Measurements from ENCODE around the gene SERPINI2. TPM values are rescaled to one million over a fixed set of nuclear protein-coding genes. Genes with fewer than 3 reads are reported as not detected.

Gene SERPINI2, protein sequence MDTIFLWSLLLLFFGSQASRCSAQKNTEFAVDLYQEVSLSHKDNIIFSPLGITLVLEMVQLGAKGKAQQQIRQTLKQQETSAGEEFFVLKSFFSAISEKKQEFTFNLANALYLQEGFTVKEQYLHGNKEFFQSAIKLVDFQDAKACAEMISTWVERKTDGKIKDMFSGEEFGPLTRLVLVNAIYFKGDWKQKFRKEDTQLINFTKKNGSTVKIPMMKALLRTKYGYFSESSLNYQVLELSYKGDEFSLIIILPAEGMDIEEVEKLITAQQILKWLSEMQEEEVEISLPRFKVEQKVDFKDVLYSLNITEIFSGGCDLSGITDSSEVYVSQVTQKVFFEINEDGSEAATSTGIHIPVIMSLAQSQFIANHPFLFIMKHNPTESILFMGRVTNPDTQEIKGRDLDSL
- not detected in 2 replicates for total RNA-seq (2012; rRNA removed)

DNA sequence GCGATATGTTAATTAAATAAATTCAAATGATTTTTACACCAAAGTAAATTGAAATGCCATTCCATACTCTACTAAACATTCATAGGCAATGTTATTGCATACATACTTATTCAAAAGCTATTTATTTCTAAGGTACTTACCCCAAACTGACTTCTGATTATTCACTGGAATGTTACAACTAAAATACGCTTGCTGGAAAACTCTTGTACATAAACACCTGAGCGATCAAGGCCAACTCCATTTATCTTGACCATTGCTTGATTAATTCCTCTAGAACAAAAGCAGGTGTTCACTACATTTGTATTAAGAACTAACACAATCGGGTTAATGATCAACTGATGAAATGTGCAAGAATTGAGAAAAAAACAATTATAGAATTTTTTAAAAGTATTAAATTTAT lies at the start of gene SERPINI2:
TSS of gene SERPINI2 (minus strand) at position 180 of the 400 bp plus-strand sequence. CDS start 2,208 bp downstream, outside the sequence.
- Histone ChIP-seq H3K4me1 (ENCODE audit: control insufficient read depth, insufficient read depth, low read length) (no peaks in the 10 kb centered on the region), H3K4me2 (ENCODE audit: low read length) (no peak within 1 kb of the TSS), H3K4me3 (ENCODE audit: low read length) (no peak within 1 kb of the TSS)

DNA sequence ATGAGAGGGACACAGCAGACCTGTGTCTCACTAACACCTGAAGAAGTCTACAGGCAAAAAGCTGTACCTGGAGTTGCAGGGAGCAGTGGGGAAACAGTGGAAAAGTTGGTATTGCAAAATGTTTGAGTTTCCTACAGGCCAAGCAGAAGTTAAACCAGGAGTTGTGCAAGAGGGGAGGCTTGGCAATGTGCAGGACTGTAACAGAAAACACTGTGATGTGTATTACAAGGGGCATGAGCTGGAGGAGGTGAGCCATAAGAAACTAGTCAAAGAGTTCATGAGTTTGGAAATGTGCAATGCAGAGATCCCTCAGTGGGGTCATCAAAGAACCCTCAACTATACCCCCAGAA lies 47.1 kb upstream of the SERPINI2 start:
- Histone ChIP-seq H3K27me3 (ENCODE audit: control insufficient read depth, insufficient read depth, low read length) (no peaks in the 10 kb centered on the region), H3K4me1 (ENCODE audit: control insufficient read depth, insufficient read depth, low read length) (no peaks in the 10 kb centered on the region), H3K4me3 (ENCODE audit: low read length) (no peak overlapping the region), H3K9me3 (replicated peaks; ENCODE audit: low read length) (no peaks in the 10 kb centered on the region), H3K9ac (ENCODE audit: low read depth, low read length) (no peak overlapping the region), H3K4me2 (ENCODE audit: low read length) (no peak overlapping the region), H3K36me3 (ENCODE audit: insufficient read depth, low read length) (no peaks in the 10 kb centered on the region)

More for the DNA sequence above, at the start of gene SERPINI2:
- Histone ChIP-seq H3K36me3 (ENCODE audit: insufficient read depth, low read length) (no peaks in the 10 kb centered on the region), H3K9ac (ENCODE audit: low read depth, low read length) (no peak within 1 kb of the TSS), H3K9me3 (replicated peaks; ENCODE audit: low read length) (no peaks in the 10 kb centered on the region), H3K27me3 (ENCODE audit: control insufficient read depth, insufficient read depth, low read length) (no peaks in the 10 kb centered on the region)

DNA sequence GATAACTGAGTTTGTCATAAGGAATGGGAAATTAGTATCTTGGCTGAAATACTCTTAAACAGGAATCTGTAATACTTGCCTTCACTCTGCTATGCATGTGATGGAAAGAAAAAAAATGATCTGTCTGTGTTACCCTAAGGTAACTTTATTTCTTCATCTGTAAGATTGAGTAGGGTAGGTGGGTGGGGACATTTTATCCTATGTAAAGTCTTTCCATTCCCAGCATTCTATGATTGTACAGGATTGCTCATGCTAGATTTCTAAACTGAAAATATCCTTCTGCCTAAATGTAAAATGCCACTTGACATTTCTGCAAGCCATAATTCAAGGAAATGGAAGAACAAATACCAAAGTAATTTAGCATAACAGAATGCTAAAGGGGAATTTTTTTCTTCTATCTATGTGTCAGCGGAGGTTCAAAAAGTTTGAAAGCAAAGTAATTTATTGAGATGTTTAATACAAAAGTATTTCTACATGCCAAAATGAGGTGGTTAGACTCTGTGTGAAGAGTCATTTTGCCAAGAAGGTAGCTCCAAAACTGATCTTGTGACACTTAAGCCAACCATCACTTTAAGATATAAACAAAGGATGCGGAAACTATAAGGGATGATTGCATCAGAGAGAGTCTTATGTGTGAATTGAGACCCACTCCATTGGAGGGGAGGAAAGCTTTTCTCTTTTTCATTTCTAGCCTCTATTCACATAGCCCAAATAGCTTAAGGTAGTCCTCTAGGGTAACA lies 46.6 kb upstream of the SERPINI2 start:
- Histone ChIP-seq H3K4me1 (ENCODE audit: control insufficient read depth, insufficient read depth, low read length) (no peaks in the 10 kb centered on the region), H3K27me3 (ENCODE audit: control insufficient read depth, insufficient read depth, low read length) (no peaks in the 10 kb centered on the region), H3K9me3 (replicated peaks; ENCODE audit: low read length) (no peaks in the 10 kb centered on the region), H3K4me2 (ENCODE audit: low read length) (no peak overlapping the region), H3K4me3 (ENCODE audit: low read length) (no peak overlapping the region), H3K9ac (ENCODE audit: low read depth, low read length) (no peak overlapping the region), H3K36me3 (ENCODE audit: insufficient read depth, low read length) (no peaks in the 10 kb centered on the region)

DNA sequence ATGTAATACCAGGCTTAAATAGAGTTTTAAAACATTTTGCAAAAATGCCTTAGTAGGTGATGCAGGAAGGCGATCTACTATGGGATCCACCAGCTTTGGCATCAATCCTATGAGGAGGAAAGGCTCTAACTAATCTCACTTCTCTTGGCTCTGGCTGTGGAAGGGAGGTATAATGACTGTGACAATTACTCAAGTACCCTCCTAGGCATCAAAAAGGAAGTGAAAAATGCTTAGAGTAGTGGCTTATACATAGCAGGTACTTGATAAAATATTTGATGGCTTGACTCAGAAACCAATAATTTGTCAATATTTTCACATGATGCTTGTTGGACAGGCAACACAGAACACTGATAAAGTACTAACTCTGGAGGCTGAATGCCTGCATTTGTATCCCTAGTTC lies 34.1 kb upstream of the SERPINI2 start:
- H3K27me3 ChIP-seq (ENCODE audit: control insufficient read depth, insufficient read depth, low read length) = no peaks in the 10 kb centered on the region
- no peaks in the 10 kb centered on the region for H3K9me3 ChIP-seq (replicated peaks; ENCODE audit: low read length)
- H3K4me2 ChIP-seq (ENCODE audit: low read length) = no peak overlapping the region
- H3K4me3 ChIP-seq (ENCODE audit: low read length) = no peak overlapping the region
- H3K36me3 ChIP-seq (ENCODE audit: insufficient read depth, low read length) = no peaks in the 10 kb centered on the region
- no peak overlapping the region for H3K9ac ChIP-seq (ENCODE audit: low read depth, low read length)
- H3K4me1 ChIP-seq (ENCODE audit: control insufficient read depth, insufficient read depth, low read length) = no peaks in the 10 kb centered on the region

DNA sequence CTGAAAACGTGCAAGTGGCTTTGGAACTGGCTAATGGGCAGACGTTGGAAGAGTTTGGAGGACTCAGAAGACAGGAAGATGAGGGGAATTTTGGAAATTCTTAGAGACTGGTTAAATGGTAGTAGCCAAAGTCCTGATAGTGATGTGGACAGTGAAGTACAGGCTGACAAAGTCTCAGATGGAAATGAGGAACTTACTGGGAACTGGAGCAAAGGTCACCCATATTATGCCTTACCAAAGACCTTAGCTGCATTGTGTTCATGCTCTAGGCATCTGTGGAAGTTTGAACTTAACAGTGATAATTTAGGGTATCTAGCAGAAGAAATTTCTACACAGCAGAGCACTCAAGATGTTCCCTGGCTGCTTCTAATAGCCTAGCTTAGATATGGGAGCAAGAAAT lies 28.6 kb upstream of the SERPINI2 start:
- no peaks in the 10 kb centered on the region for H3K27me3 ChIP-seq (ENCODE audit: control insufficient read depth, insufficient read depth, low read length)
- no peak overlapping the region for H3K4me2 ChIP-seq (ENCODE audit: low read length)
- H3K9me3 ChIP-seq (replicated peaks; ENCODE audit: low read length) = no peaks in the 10 kb centered on the region
- no peaks in the 10 kb centered on the region for H3K36me3 ChIP-seq (ENCODE audit: insufficient read depth, low read length)
- H3K4me1 ChIP-seq (ENCODE audit: control insufficient read depth, insufficient read depth, low read length) = no peaks in the 10 kb centered on the region
- no peak overlapping the region for H3K4me3 ChIP-seq (ENCODE audit: low read length)
- H3K9ac ChIP-seq (ENCODE audit: low read depth, low read length) = no peak overlapping the region

DNA sequence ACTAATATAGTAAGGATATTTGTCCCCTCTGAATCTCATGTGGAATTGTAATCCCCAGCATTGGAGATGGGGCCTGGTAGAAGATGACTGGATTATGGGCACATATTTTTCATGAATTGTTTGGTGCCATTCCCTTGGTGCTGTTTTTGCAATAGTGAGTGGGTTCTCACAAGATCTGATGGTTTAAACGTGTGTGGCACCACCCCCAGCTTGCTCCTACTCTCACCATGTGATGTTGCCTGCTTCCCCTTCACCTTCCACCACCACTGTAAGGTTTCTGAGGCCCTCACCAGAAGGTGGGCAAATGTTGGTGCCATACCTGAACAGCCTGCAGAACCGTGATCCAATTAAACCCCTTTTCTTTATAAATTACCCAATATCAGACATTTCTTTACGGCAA lies 28.1 kb upstream of the SERPINI2 start:
- no peaks in the 10 kb centered on the region for H3K27me3 ChIP-seq (ENCODE audit: control insufficient read depth, insufficient read depth, low read length)
- no peaks in the 10 kb centered on the region for H3K9me3 ChIP-seq (replicated peaks; ENCODE audit: low read length)
- no peak overlapping the region for H3K9ac ChIP-seq (ENCODE audit: low read depth, low read length)
- no peaks in the 10 kb centered on the region for H3K36me3 ChIP-seq (ENCODE audit: insufficient read depth, low read length)
- no peaks in the 10 kb centered on the region for H3K4me1 ChIP-seq (ENCODE audit: control insufficient read depth, insufficient read depth, low read length)
- no peak overlapping the region for H3K4me2 ChIP-seq (ENCODE audit: low read length)
- H3K4me3 ChIP-seq (ENCODE audit: low read length) = no peak overlapping the region

DNA sequence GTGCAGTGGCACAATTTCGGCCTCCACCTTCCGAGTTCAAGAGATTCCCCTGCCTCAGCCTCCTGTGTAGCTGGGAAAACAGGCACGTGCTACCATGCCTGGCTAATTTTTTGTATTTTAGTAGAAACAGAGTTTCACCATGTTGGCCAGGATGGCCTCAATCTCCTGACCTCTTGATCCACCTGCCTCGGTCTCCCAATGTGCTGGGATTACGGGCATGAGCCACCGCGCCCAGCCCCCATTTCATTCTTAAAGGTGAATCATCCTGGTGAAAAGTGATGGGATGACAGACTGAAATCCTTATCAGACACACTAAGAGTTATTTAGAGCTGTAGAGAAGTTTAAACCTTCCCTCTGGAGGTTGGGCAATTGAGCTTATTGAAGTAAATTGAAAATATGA lies 24.1 kb upstream of the SERPINI2 start:
- Histone ChIP-seq H3K4me3 (ENCODE audit: low read length) (no peak overlapping the region), H3K9ac (ENCODE audit: low read depth, low read length) (no peak overlapping the region), H3K4me2 (ENCODE audit: low read length) (no peak overlapping the region), H3K9me3 (replicated peaks; ENCODE audit: low read length) (no peaks in the 10 kb centered on the region), H3K27me3 (ENCODE audit: control insufficient read depth, insufficient read depth, low read length) (no peaks in the 10 kb centered on the region), H3K36me3 (ENCODE audit: insufficient read depth, low read length) (no peaks in the 10 kb centered on the region), H3K4me1 (ENCODE audit: control insufficient read depth, insufficient read depth, low read length) (no peaks in the 10 kb centered on the region)

DNA sequence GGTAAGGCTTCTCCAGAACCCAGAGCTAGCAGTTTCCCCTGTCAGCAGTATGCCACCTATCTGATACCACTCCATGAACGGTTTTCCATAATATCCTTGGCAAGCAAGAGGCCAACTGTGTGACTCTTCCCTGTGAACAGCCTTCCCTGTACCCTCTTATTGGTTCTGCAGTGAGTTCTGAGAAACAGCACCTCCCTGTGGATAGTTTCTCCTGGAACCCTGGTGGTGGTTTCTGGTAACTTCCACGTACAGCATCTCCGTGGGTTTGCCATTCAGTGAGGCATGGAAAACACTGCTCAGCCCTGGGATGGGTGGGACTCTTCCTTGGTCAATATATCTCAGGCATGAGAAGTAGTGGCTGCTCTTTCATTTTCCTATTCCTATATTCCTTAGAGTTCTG lies 19.4 kb upstream of the SERPINI2 start:
- Histone ChIP-seq H3K9me3 (replicated peaks; ENCODE audit: low read length) (no peaks in the 10 kb centered on the region), H3K4me3 (ENCODE audit: low read length) (no peak overlapping the region), H3K4me1 (ENCODE audit: control insufficient read depth, insufficient read depth, low read length) (no peaks in the 10 kb centered on the region), H3K27me3 (ENCODE audit: control insufficient read depth, insufficient read depth, low read length) (no peaks in the 10 kb centered on the region), H3K36me3 (ENCODE audit: insufficient read depth, low read length) (no peaks in the 10 kb centered on the region), H3K9ac (ENCODE audit: low read depth, low read length) (no peak overlapping the region), H3K4me2 (ENCODE audit: low read length) (no peak overlapping the region)

DNA sequence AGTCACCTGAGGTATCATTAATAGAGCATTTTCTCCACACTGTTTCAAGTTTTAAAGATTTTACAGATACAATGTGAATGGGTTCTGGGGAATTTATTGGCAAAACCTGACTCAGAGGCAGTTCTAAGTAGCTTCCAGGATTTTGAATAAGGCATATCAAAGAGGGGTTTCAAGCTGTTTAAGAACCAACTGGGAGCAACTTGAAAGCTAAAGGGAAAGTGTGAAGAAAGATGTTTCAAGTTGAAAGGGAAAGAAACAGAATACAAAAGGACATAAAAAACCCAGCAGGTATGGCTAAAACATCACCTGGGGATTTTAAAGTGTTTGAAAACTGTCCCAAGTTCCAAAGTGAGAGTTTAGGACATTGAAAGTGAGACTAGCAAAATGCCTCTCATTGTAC lies 17.8 kb upstream of the SERPINI2 start:
- H3K4me2 ChIP-seq (ENCODE audit: low read length) = no peak overlapping the region
- no peaks in the 10 kb centered on the region for H3K36me3 ChIP-seq (ENCODE audit: insufficient read depth, low read length)
- H3K4me3 ChIP-seq (ENCODE audit: low read length) = no peak overlapping the region
- H3K4me1 ChIP-seq (ENCODE audit: control insufficient read depth, insufficient read depth, low read length) = no peaks in the 10 kb centered on the region
- H3K27me3 ChIP-seq (ENCODE audit: control insufficient read depth, insufficient read depth, low read length) = no peaks in the 10 kb centered on the region
- no peak overlapping the region for H3K9ac ChIP-seq (ENCODE audit: low read depth, low read length)
- H3K9me3 ChIP-seq (replicated peaks; ENCODE audit: low read length) = no peaks in the 10 kb centered on the region

DNA sequence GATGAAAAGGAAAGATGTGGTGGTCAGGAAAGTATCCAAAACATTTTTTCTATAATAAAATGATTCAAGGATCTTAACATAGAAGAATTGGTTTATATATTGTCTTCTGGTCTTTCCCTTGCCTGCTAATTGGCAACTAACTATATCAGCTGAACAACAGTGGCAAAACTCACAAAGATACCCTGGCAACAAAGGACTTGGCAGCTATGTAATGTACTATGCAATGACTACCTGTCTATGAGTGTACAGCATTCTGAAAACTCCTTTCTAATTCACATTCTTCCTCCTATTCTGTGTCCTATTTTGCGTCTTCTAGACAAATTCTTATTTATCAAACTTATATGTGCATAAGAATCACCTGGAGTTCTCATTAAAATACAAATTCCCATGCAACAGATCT lies 15.7 kb upstream of the SERPINI2 start:
- H3K27me3 ChIP-seq (ENCODE audit: control insufficient read depth, insufficient read depth, low read length) = no peaks in the 10 kb centered on the region
- H3K9me3 ChIP-seq (replicated peaks; ENCODE audit: low read length) = no peaks in the 10 kb centered on the region
- no peak overlapping the region for H3K4me2 ChIP-seq (ENCODE audit: low read length)
- H3K4me3 ChIP-seq (ENCODE audit: low read length) = no peak overlapping the region
- H3K36me3 ChIP-seq (ENCODE audit: insufficient read depth, low read length) = no peaks in the 10 kb centered on the region
- no peak overlapping the region for H3K9ac ChIP-seq (ENCODE audit: low read depth, low read length)
- H3K4me1 ChIP-seq (ENCODE audit: control insufficient read depth, insufficient read depth, low read length) = no peaks in the 10 kb centered on the region

DNA sequence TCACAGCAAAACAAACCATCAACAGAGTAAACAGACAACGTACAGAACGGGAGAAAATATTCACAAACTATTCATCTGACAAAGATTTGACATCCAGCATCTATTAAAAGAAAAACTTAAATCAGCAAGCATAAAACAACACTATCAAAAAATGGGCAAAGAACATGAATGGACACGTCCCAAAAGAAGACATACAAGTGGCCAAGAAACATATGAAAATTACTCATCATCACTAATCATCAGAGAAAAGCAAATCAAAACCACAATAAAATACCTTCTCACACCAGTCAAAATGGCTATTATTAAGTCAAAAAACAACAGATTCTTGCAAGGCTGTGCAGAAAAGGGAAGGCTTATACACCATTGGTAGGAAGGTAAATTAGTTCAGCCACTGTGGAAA lies 13.7 kb upstream of the SERPINI2 start:
- Histone ChIP-seq H3K36me3 (ENCODE audit: insufficient read depth, low read length) (no peaks in the 10 kb centered on the region), H3K9ac (ENCODE audit: low read depth, low read length) (no peak overlapping the region), H3K4me2 (ENCODE audit: low read length) (no peak overlapping the region), H3K4me1 (ENCODE audit: control insufficient read depth, insufficient read depth, low read length) (no peaks in the 10 kb centered on the region), H3K4me3 (ENCODE audit: low read length) (no peak overlapping the region), H3K9me3 (replicated peaks; ENCODE audit: low read length) (no peaks in the 10 kb centered on the region), H3K27me3 (ENCODE audit: control insufficient read depth, insufficient read depth, low read length) (no peaks in the 10 kb centered on the region)

DNA sequence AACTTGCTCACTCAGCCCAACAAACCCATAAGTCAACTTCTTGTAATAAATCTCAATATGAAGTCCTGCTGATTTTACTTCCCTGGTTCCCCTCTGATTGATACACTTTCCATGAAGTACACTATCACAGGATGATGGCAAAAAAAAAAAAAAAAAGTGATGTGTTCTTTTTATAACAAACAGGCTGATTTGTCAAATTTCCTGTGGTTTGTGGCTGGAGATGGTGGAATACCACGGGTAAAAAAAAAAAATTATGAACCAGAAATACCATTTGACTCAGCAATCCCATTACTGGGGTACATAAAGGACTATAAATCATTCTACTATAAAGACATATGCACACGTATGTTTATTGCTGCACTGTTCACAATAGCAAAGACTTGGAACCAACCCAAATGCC lies 10.7 kb upstream of the SERPINI2 start:
- no peaks in the 10 kb centered on the region for H3K36me3 ChIP-seq (ENCODE audit: insufficient read depth, low read length)

More for the DNA sequence above, 10.7 kb upstream of the SERPINI2 start:
- Histone ChIP-seq H3K4me2 (ENCODE audit: low read length) (no peak overlapping the region), H3K4me3 (ENCODE audit: low read length) (no peak overlapping the region), H3K9me3 (replicated peaks; ENCODE audit: low read length) (no peaks in the 10 kb centered on the region), H3K27me3 (ENCODE audit: control insufficient read depth, insufficient read depth, low read length) (no peaks in the 10 kb centered on the region), H3K9ac (ENCODE audit: low read depth, low read length) (no peak overlapping the region), H3K4me1 (ENCODE audit: control insufficient read depth, insufficient read depth, low read length) (no peaks in the 10 kb centered on the region)
